Fibroblast of lung (primary cell): ENCODE data around the gene CDC37. TPM values are rescaled to one million over a fixed set of nuclear protein-coding genes. Genes with fewer than 3 reads are reported as not detected.

Experiments used
- DNase-seq, 2 donors: peaks; one replicate each; pipeline versions ENCODE4 v3.0.0 to v3.0.0-alpha.2; 2010; ENCODE audit warnings: low read depth in 2 of 2
- H2AFZ ChIP-seq: 2 replicates; pipeline ENCODE4 v1.5.1; 2012; ENCODE audit warnings: low read length, control low read depth, inconsistent platforms
- H3K27ac ChIP-seq: 2 replicates; pipeline ENCODE4 v1.5.1; 2011; ENCODE audit warnings: low read length, control low read depth; ENCODE audit not compliant: insufficient read depth
- H3K27me3 ChIP-seq: 2 replicates; pipeline ENCODE4 v1.5.1; 2011; ENCODE audit warnings: mild to moderate bottlenecking, low read length; ENCODE audit not compliant: control insufficient read depth, insufficient read depth
- H3K36me3 ChIP-seq: 2 replicates; pipeline ENCODE4 v1.5.1; 2011; ENCODE audit warnings: low read length; ENCODE audit not compliant: control insufficient read depth, insufficient read depth
- H3K4me1 ChIP-seq: 2 replicates; pipeline ENCODE4 v1.5.1; 2011; ENCODE audit warnings: low read length; ENCODE audit not compliant: control insufficient read depth, insufficient read depth; ENCODE audit errors: extremely low read depth
- H3K4me2 ChIP-seq: 2 replicates; pipeline ENCODE4 v1.5.1; 2011; ENCODE audit warnings: low read length, control low read depth; ENCODE audit not compliant: insufficient read depth; ENCODE audit errors: extremely low read depth
- H3K4me3 ChIP-seq, 4 experiments: fragments of 200-600 bp in 1 of 4; sonication (generic) in 1 of 4; replicated peaks in 1 of 4; 2 replicates each; pipeline ENCODE4 v1.5.1; 2011 to 2016; ENCODE audit warnings: low read length in 4 of 4, low read depth in 3 of 4, mild to moderate bottlenecking in 3 of 4, control low read depth in 2 of 4, inconsistent platforms in 1 of 4, mixed read lengths in 1 of 4; ENCODE audit not compliant: insufficient read depth in 1 of 4; ENCODE audit errors: control extremely low read depth in 1 of 4
- H3K79me2 ChIP-seq: 2 replicates; pipeline ENCODE4 v1.5.1; 2012; ENCODE audit warnings: mild to moderate bottlenecking, low read length, inconsistent platforms; ENCODE audit not compliant: control insufficient read depth, insufficient read depth
- H3K9ac ChIP-seq: 2 replicates; pipeline ENCODE4 v1.5.1; 2011; ENCODE audit warnings: mild to moderate bottlenecking, low read length, control low read depth; ENCODE audit not compliant: insufficient read depth
- H3K9me3 ChIP-seq: 2 replicates; pipeline ENCODE4 v1.5.1; 2012; ENCODE audit warnings: low read depth, low read length; ENCODE audit not compliant: control insufficient read depth, insufficient read depth
- H4K20me1 ChIP-seq: 2 replicates; pipeline ENCODE4 v1.5.1; 2011; ENCODE audit warnings: low read length; ENCODE audit not compliant: control insufficient read depth, insufficient read depth; ENCODE audit errors: extremely low read depth
- CTCF ChIP-seq, 2 donors: IDR thresholded peaks in 1 of 2; conservative IDR thresholded peaks in 1 of 2; 1 replicate in 1 of 2; 2 replicates in 1 of 2; pipeline ENCODE4 v1.5.1; 2011 to 2012; ENCODE audit warnings: low read length in 2 of 2, control low read depth in 1 of 2, inconsistent platforms in 1 of 2, low read depth in 1 of 2, mild to moderate bottlenecking in 1 of 2
- EZH2 ChIP-seq: IDR thresholded peaks from 2 replicates; pipeline ENCODE4 v1.5.1; 2012; ENCODE audit warnings: low read length, control low read depth, mild to moderate bottlenecking; ENCODE audit errors: missing control alignments
- polyA plus RNA-seq, 2 donors: library from polyadenylated mRNA; depleted of rRNA in 1 of 2; stranded (reverse) in 1 of 2; unstranded in 1 of 2; fragments of >200 nt; gene quantifications; 2 replicates each; pipeline ENCODE4 v1.2.1, GENCODE V29; 2011 to 2012; ENCODE audit warnings: missing spikeins in 1 of 2
- total RNA-seq: library from RNA; depleted of rRNA; stranded (reverse); fragments of >200 nt; gene quantifications from 2 replicates; pipeline ENCODE4 v1.2.1, GENCODE V29; 2014

Gene CDC37
- total and polyA plus RNA-seq, 2 donors (not counting 1 experiment from before 2014, with no cell fraction given): 129 to 266 TPM

GRCh38 chr19:10362259-10362658 lies 41.1 kb downstream of the CDC37 start:
- no peaks in the 10 kb centered on the region for H3K9me3 ChIP-seq
- no peaks in the 10 kb centered on the region for H3K79me2 ChIP-seq
- no peaks in the 10 kb centered on the region for H3K27me3 ChIP-seq
- H3K9ac ChIP-seq: no peak overlapping the region
- peaks cover 30% of the 10 kb centered on the region for H3K36me3 ChIP-seq
- no peak overlapping the region for H3K27ac ChIP-seq
- DNase-seq: no peak
- no peak overlapping the region for H2AFZ ChIP-seq
- no peak overlapping the region for H3K4me2 ChIP-seq
- no peaks in the 10 kb centered on the region for H3K4me1 ChIP-seq
- H4K20me1 ChIP-seq: no peaks in the 10 kb centered on the region
- TF ChIP-seq CTCF (conservative IDR thresholded peaks at IDR 0.05 in 1 of 2, IDR thresholded peaks at IDR 0.05 in 1 of 2; ENCODE audit: low read depth in 1 of 2, low read length in 2 of 2) (no peak), EZH2 (no peak)
- H3K4me3 ChIP-seq: no peak overlapping the region

- Histone ChIP-seq H4K20me1 (no peaks in the 10 kb centered on the region), H3K4me1 (no peaks in the 10 kb centered on the region), H3K79me2 (no peaks in the 10 kb centered on the region), H3K9me3 (no peaks in the 10 kb centered on the region), H3K36me3 (peaks cover 30% of the 10 kb centered on the region), H2AFZ (no peak overlapping the region), H3K4me3 (no peak overlapping the region), H3K27ac (no peak overlapping the region), H3K9ac (no peak overlapping the region), H3K4me2 (no peak overlapping the region), H3K27me3 (no peaks in the 10 kb centered on the region)
- TF ChIP-seq CTCF (conservative IDR thresholded peaks at IDR 0.05 in 1 of 2, IDR thresholded peaks at IDR 0.05 in 1 of 2; ENCODE audit: low read depth in 1 of 2, low read length in 2 of 2): no peak
- TF ChIP-seq EZH2: no peak
- DNase-seq: no peak
Measured at GRCh38 chr19:10361569-10362011, 41.8 kb downstream of the CDC37 start.

- H3K4me1 ChIP-seq: no peaks in the 10 kb centered on the region
- DNase-seq: no peak
- TF ChIP-seq EZH2: no peak
- TF ChIP-seq CTCF (conservative IDR thresholded peaks at IDR 0.05 in 1 of 2, IDR thresholded peaks at IDR 0.05 in 1 of 2; ENCODE audit: low read depth in 1 of 2, low read length in 2 of 2): no peak
- H3K9me3 ChIP-seq: no peaks in the 10 kb centered on the region
- H3K27me3 ChIP-seq: no peaks in the 10 kb centered on the region
- no peak overlapping the region for H3K4me2 ChIP-seq
- H3K36me3 ChIP-seq: peaks cover 23% of the 10 kb centered on the region
- no peaks in the 10 kb centered on the region for H4K20me1 ChIP-seq
- no peaks in the 10 kb centered on the region for H3K79me2 ChIP-seq
- no peak overlapping the region for H2AFZ ChIP-seq
- no peak overlapping the region for H3K27ac ChIP-seq
- H3K9ac ChIP-seq: no peak overlapping the region
- no peak overlapping the region for H3K4me3 ChIP-seq
Measured at GRCh38 chr19:10356431-10356830, 46.9 kb downstream of the CDC37 start.
